B cell (primary cell): ENCODE data around the gene RBPJ.

Experiments
- CTCF ChIP-seq: fragments of 200-600 bp; IDR thresholded peaks from one replicate; pipeline ENCODE4 v1.8.0; 2022; ENCODE audit warnings: antibody characterized with exemption, mild to moderate bottlenecking
- EZH2 ChIP-seq: IDR thresholded peaks from 2 replicates; pipeline ENCODE4 v1.6.1; 2012; ENCODE audit warnings: borderline replicate concordance, low read depth, mild to moderate bottlenecking, moderate library complexity, low read length; ENCODE audit not compliant: insufficient read depth, poor library complexity, severe bottlenecking

DNA sequence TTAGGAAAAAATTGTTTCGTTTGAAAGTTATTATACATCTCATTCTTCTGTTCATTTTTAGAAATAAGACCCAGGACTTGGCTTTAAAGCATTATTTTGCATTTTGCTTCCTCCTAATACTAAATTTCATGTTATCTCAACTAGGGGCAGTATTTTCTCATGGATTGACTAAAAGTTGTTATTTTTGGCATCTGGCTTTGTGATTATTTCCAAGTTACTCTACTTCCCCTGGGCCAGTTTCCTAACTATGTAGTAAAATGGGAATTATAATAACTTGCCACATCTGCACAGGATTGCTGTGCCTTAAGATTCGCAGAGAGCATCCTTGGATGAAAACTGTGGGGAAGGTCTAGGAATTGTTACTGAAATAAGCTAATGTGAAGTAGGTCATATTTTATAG lies 3.0 kb downstream of the RBPJ start:
- no peak for TF ChIP-seq CTCF
- no peak for TF ChIP-seq EZH2
